C4-2B (cell line): ENCODE results near the gene PHLDB3.

Experiments used
- ZFX ChIP-seq: fragments of 450-650 bp; IDR thresholded peaks from 2 replicates; pipeline ENCODE4 v1.6.1; 2017
- TF ChIP-seq, protein P1 (sequence below): fragments of 450-650 bp; conservative IDR thresholded peaks from 2 replicates; pipeline ENCODE4 v1.5.1; 2017; ENCODE audit warnings: mild to moderate bottlenecking

- TF ChIP-seq, protein P1, sequence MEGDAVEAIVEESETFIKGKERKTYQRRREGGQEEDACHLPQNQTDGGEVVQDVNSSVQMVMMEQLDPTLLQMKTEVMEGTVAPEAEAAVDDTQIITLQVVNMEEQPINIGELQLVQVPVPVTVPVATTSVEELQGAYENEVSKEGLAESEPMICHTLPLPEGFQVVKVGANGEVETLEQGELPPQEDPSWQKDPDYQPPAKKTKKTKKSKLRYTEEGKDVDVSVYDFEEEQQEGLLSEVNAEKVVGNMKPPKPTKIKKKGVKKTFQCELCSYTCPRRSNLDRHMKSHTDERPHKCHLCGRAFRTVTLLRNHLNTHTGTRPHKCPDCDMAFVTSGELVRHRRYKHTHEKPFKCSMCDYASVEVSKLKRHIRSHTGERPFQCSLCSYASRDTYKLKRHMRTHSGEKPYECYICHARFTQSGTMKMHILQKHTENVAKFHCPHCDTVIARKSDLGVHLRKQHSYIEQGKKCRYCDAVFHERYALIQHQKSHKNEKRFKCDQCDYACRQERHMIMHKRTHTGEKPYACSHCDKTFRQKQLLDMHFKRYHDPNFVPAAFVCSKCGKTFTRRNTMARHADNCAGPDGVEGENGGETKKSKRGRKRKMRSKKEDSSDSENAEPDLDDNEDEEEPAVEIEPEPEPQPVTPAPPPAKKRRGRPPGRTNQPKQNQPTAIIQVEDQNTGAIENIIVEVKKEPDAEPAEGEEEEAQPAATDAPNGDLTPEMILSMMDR = peak; percentile 23
- no peak for TF ChIP-seq ZFX
Measured at GRCh38 chr19:43430142-43430710, 74.3 kb downstream of the PHLDB3 start.
